IMR-90 (cell line): Measurements from ENCODE around the gene RUNX3. TPM values are rescaled to one million over a fixed set of nuclear protein-coding genes. Genes with fewer than 3 reads are reported as not detected.

Source experiments
- ATAC-seq: fragments of 200-7000 bp; cut with Tn5 transposase; 2 replicates; pipeline ENCODE4 v1.9.1; 2020; ENCODE audit warnings: low read depth, mild to moderate bottlenecking, moderate library complexity
- BruUV-seq: library from RNA; stranded (reverse); fragments of 400-500 nt; replicated peaks from 2 replicates; lab custom pipeline; 2021; lab: Mats Ljungman, UMichigan
- CTCF ChIA-PET: fragments of 300-600 bp; formaldehyde crosslinking; extraction: SDS; loops from one replicate; lab custom pipeline; 2021; ENCODE audit warnings: antibody characterized with exemption; lab: Yijun Ruan, JAX
- POLR2A ChIA-PET: fragments of 300-600 bp; sonication (Branson Sonifier 250); formaldehyde crosslinking; loops from one replicate; lab custom pipeline; 2022; ENCODE audit warnings: antibody characterized with exemption; ENCODE audit not compliant: unreplicated experiment; lab: Charles Lee
- DNase-seq: peaks from one replicate; pipeline ENCODE4 v3.0.0; 2013
- H2AFZ ChIP-seq: replicated peaks from 2 replicates; pipeline ENCODE3; 2013; ENCODE audit warnings: low read length, mild to moderate bottlenecking; ENCODE audit not compliant: poor library complexity
- H2AK5ac ChIP-seq: 2 replicates; pipeline ENCODE4 v1.6.1; 2013; ENCODE audit warnings: low read depth, low read length, inconsistent platforms
- H2AK9ac ChIP-seq: replicated peaks from 2 replicates; pipeline ENCODE3; 2013; ENCODE audit warnings: mild to moderate bottlenecking, low read depth, low read length, moderate library complexity; ENCODE audit not compliant: poor library complexity
- H2BK120ac ChIP-seq: 2 replicates; pipeline ENCODE4 v1.6.1; 2013; ENCODE audit warnings: low read depth, low read length, inconsistent platforms
- H2BK15ac ChIP-seq: 3 replicates; pipeline ENCODE4 v1.6.1; 2013; ENCODE audit warnings: low read depth, low read length, inconsistent platforms
- H2BK20ac ChIP-seq: 2 replicates; pipeline ENCODE4 v1.6.1; 2013; ENCODE audit warnings: low read depth, mild to moderate bottlenecking, inconsistent platforms, low read length, moderate library complexity
- H2BK5ac ChIP-seq: 2 replicates; pipeline ENCODE4 v1.6.1; 2013; ENCODE audit warnings: mild to moderate bottlenecking, low read depth, low read length, inconsistent platforms; ENCODE audit not compliant: poor library complexity, severe bottlenecking
- H3K14ac ChIP-seq: replicated peaks from 2 replicates; pipeline ENCODE4 v1.6.1; 2013; ENCODE audit warnings: low read depth, low read length, inconsistent platforms
- H3K18ac ChIP-seq: 2 replicates; pipeline ENCODE4 v1.6.1; 2013; ENCODE audit warnings: low read depth, low read length, control low read depth
- H3K23ac ChIP-seq: 2 replicates; pipeline ENCODE4 v1.6.1; 2013; ENCODE audit warnings: low read depth, low read length, inconsistent platforms
- H3K27ac ChIP-seq: 2 replicates; pipeline ENCODE4 v1.5.1; 2013; ENCODE audit warnings: mild to moderate bottlenecking, control low read depth, low read length; ENCODE audit not compliant: insufficient read depth
- H3K27me3 ChIP-seq: 2 replicates; pipeline ENCODE4 v1.6.1; 2013; ENCODE audit warnings: low read length; ENCODE audit not compliant: control insufficient read depth, insufficient read depth
- H3K36me3 ChIP-seq: 2 replicates; pipeline ENCODE4 v1.6.1; 2013; ENCODE audit warnings: low read length, mixed read lengths; ENCODE audit not compliant: control insufficient read depth, insufficient read depth
- H3K4ac ChIP-seq: 2 replicates; pipeline ENCODE4 v1.6.1; 2013; ENCODE audit warnings: low read depth, low read length, inconsistent platforms
- H3K4me1 ChIP-seq: 2 replicates; pipeline ENCODE4 v1.6.1; 2013; ENCODE audit warnings: low read length, mixed read lengths; ENCODE audit not compliant: control insufficient read depth, insufficient read depth
- H3K4me2 ChIP-seq: 2 replicates; pipeline ENCODE4 v1.6.1; 2013; ENCODE audit warnings: low read depth, mild to moderate bottlenecking, control low read depth, low read length, moderate library complexity
- H3K4me3 ChIP-seq: 2 replicates; pipeline ENCODE4 v1.5.1; 2013; ENCODE audit warnings: low read depth, mild to moderate bottlenecking, control low read depth, low read length, moderate library complexity; ENCODE audit not compliant: insufficient read depth
- H3K56ac ChIP-seq: 2 replicates; pipeline ENCODE4 v1.6.1; 2013; ENCODE audit warnings: low read length, inconsistent platforms; ENCODE audit not compliant: insufficient read depth; ENCODE audit errors: extremely low read depth
- H3K79me1 ChIP-seq, 2 experiments: 2 replicates each; pipeline ENCODE4 v1.6.1; 2013; ENCODE audit warnings: low read length in 2 of 2, inconsistent platforms in 1 of 2, low read depth in 1 of 2
- H3K9ac ChIP-seq: 2 replicates; pipeline ENCODE4 v1.6.1; 2013; ENCODE audit warnings: low read depth, low read length, control low read depth
- H3K9me1 ChIP-seq: 2 replicates; pipeline ENCODE4 v1.6.1; 2013; ENCODE audit warnings: low read length, inconsistent platforms; ENCODE audit not compliant: insufficient read depth
- H3K9me3 ChIP-seq: 2 replicates; pipeline ENCODE4 v1.6.1; 2013; ENCODE audit warnings: low read length; ENCODE audit not compliant: control insufficient read depth, insufficient read depth
- H4K20me1 ChIP-seq: 2 replicates; pipeline ENCODE4 v1.6.1; 2013; ENCODE audit warnings: low read length, inconsistent platforms; ENCODE audit not compliant: insufficient read depth
- H4K5ac ChIP-seq: 2 replicates; pipeline ENCODE4 v1.6.1; 2013; ENCODE audit warnings: mild to moderate bottlenecking, low read depth, low read length, control low read depth
- H4K8ac ChIP-seq, 2 experiments: 2 replicates each; pipeline ENCODE4 v1.6.1; 2013; ENCODE audit warnings: low read depth in 2 of 2, low read length in 2 of 2, control low read depth in 1 of 2, inconsistent platforms in 1 of 2
- H4K91ac ChIP-seq: 2 replicates; pipeline ENCODE4 v1.6.1; 2013; ENCODE audit warnings: low read depth, low read length, inconsistent platforms; ENCODE audit not compliant: insufficient read depth
- BHLHE40 ChIP-seq: fragments of 150-350 bp; IDR thresholded peaks from 2 replicates; pipeline ENCODE4 v1.6.1; 2016; ENCODE audit warnings: mild to moderate bottlenecking, low read depth, low read length
- CEBPB ChIP-seq: IDR thresholded peaks from 2 replicates; pipeline ENCODE4 v1.6.1; 2012; ENCODE audit warnings: low read depth, low read length, improper control_type of control experiment
- CHD1 ChIP-seq: IDR thresholded peaks from 2 replicates; pipeline ENCODE4 v1.6.1; 2012; ENCODE audit warnings: low read depth, low read length, improper control_type of control experiment
- MXI1 ChIP-seq: IDR thresholded peaks from 2 replicates; pipeline ENCODE4 v1.6.1; 2012; ENCODE audit warnings: low read depth, mild to moderate bottlenecking, low read length, moderate library complexity, borderline replicate concordance
- POLR2A ChIP-seq: IDR thresholded peaks from 2 replicates; pipeline ENCODE4 v1.6.1; 2012; ENCODE audit warnings: mild to moderate bottlenecking, low read depth, low read length
- RCOR1 ChIP-seq: IDR thresholded peaks from 2 replicates; pipeline ENCODE4 v1.6.1; 2012; ENCODE audit warnings: mild to moderate bottlenecking, low read length, improper control_type of control experiment; ENCODE audit not compliant: insufficient replicate concordance
- RFX5 ChIP-seq: IDR thresholded peaks from 2 replicates; pipeline ENCODE4 v1.8.0; 2012; ENCODE audit warnings: low read depth, mild to moderate bottlenecking, low read length, moderate library complexity
- WGBS, 2 experiments: methylation state at CpG; one replicate each; pipeline versions ENCODE4 v1.1.5 to v1.1.7; 2013; ENCODE audit warnings: missing lambda C conversion rate in 2 of 2; ENCODE audit not compliant: insufficient read length in 1 of 2; ENCODE audit errors: extremely low coverage in 2 of 2; 5-methylcytosine and 5-hydroxymethylcytosine counted together
- dilution Hi-C: fragments of 300-500 bp; cut with HindIII; formaldehyde crosslinking; loops from one replicate; pipeline ENCODE4 v1.14.3; 2018; ENCODE audit warnings: low sequenced_read_pairs; ENCODE audit not compliant: unreplicated experiment
- in situ Hi-C: fragments of 300-500 bp; cut with MboI; formaldehyde crosslinking; loops from 3 replicates; pipeline ENCODE4 v1.14.3; 2019; ENCODE audit warnings: low sequenced_read_pairs, inconsistent platforms, mixed read lengths
- intact Hi-C: fragments of 100-400 bp; cut with micrococcal nuclease; formaldehyde crosslinking; loops from 2 replicates; pipeline ENCODE4 v1.10.0; 2022
- polyA plus RNA-seq, 3 experiments: library from polyadenylated mRNA; depleted of rRNA; stranded (reverse); fragments of >200 nt; gene quantifications; 2 replicates each; pipeline ENCODE4 v1.2.3, GENCODE V29; 2012; ENCODE audit warnings: low replicate concordance in 1 of 3
- total RNA-seq: library from RNA; depleted of rRNA; stranded (reverse); fragments of >200 nt; gene quantifications from 2 replicates; pipeline ENCODE4 v1.2.3, GENCODE V29; 2012

Gene RUNX3
- total and polyA plus RNA-seq, 2 of the 4 experiments (the other 2 are of a cell fraction): 0.07 TPM; not detected in 1

DNA sequence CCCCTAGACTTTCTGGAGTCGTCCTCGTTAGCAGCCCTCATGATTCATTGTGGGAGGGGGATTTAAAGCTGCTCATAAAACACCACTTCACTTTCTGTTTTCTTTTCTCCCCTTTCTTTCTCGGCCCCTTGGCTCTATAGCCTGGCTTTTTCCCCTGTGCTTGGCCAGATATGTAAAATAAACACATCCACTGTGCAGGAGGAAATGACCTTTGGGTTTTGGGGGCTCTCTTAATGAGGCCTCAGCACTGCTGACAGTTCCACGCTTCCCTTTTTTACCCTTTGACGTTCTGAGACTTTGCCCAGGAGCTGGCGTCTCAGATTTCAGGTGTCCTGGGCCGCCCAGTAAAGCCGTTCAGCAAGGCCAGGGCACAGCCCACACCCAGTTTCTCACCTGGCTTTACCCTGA is 65.7 kb downstream of the RUNX3 start:
- Histone ChIP-seq H3K36me3 (no peaks in the 10 kb centered on the region), H3K18ac (no peak overlapping the region), H3K4me2 (no peak overlapping the region), H3K56ac (no peak overlapping the region), H4K8ac (no peak overlapping the region), H3K9ac (no peak overlapping the region), H2BK15ac (no peak overlapping the region), H3K14ac (no peak overlapping the region), H2BK20ac (no peak overlapping the region), H3K27ac (no peak overlapping the region), H3K23ac (no peak overlapping the region), H4K91ac (no peak overlapping the region), H2AK9ac (no peak overlapping the region), H2BK120ac (no peak overlapping the region), H3K27me3 (peaks cover 40% of the 10 kb centered on the region), H3K4me1 (no peaks in the 10 kb centered on the region), H2BK5ac (no peak overlapping the region), H3K4ac (no peak overlapping the region), H4K5ac (no peak overlapping the region), H2AFZ (no peak overlapping the region), H3K79me1 (no peaks in the 10 kb centered on the region), H4K20me1 (no peaks in the 10 kb centered on the region), H2AK5ac (no peak overlapping the region), H3K4me3 (no peak overlapping the region), H3K9me3 (no peaks in the 10 kb centered on the region), H3K9me1 (peaks cover 4% of the 10 kb centered on the region; the same call in 1 of the 2 replicates)
- dilution Hi-C loops: no loop called here
- POLR2A ChIA-PET: no interaction called here
- in situ Hi-C loops: no loop called here
- TF ChIP-seq BHLHE40 (no peak), MXI1 (no peak), POLR2A (no peak), CEBPB (no peak), RCOR1 (no peak), CHD1 (no peak), RFX5 (no peak)
- BruUV-seq: no TSS peak
- CTCF ChIA-PET: no interaction called here
- intact Hi-C loops: loop anchor here (5.0 kb wide), 1 partner anchor 58 kb away; no protein-coding TSS in a partner anchor
- ATAC-seq: no peak
- no CpG with 5 or more reads among the region's 8 CpGs for WGBS, 2 experiments
- no peak for DNase-seq
